ENCODE measurements around the gene RFK. TPM values are rescaled to one million over a fixed set of nuclear protein-coding genes. Genes with fewer than 3 reads are reported as not detected.

Gene RFK
- total RNA-seq, 4 donors from 2014 or later, result 18.0 to 48.3 (median 24.9) TPM

DNA sequence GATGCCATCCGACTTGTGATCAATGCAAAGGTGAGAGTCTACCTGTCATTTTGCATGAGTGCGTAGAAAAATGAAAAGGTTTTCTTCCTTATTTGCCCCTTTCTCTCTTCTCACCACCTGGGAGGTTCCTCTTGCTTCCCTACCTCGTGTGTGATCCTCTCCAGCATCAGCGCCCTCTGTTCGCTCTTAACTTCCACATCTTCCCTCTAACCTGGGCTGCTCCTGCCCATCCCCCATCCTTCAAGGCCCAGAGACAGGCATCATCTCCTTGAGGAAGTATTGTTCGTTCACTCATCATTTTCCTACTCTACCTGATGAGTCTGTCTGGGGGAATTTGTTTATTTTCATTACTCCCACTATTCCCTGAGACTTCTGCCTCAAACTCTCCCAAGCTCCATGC is 55.8 kb downstream of the RFK start:
- Histone ChIP-seq H3K9me3 (no peaks in the 10 kb centered on the region), H3K36me3 (peaks cover 0 to 16% (median 0%) of the 10 kb centered on the region in 3 donors), H3K4me3 (no peak overlapping the region), H3K4me1 (no peaks in the 10 kb centered on the region), H3K27me3 (no peaks in the 10 kb centered on the region), H3K27ac (no peak overlapping the region)
- TF ChIP-seq, protein P1, sequence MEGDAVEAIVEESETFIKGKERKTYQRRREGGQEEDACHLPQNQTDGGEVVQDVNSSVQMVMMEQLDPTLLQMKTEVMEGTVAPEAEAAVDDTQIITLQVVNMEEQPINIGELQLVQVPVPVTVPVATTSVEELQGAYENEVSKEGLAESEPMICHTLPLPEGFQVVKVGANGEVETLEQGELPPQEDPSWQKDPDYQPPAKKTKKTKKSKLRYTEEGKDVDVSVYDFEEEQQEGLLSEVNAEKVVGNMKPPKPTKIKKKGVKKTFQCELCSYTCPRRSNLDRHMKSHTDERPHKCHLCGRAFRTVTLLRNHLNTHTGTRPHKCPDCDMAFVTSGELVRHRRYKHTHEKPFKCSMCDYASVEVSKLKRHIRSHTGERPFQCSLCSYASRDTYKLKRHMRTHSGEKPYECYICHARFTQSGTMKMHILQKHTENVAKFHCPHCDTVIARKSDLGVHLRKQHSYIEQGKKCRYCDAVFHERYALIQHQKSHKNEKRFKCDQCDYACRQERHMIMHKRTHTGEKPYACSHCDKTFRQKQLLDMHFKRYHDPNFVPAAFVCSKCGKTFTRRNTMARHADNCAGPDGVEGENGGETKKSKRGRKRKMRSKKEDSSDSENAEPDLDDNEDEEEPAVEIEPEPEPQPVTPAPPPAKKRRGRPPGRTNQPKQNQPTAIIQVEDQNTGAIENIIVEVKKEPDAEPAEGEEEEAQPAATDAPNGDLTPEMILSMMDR (IDR thresholded peaks at IDR 0.05), result no peak
- no peak for TF ChIP-seq POLR2A (IDR thresholded peaks at IDR 0.05)
- DNase-seq, result no peak

DNA sequence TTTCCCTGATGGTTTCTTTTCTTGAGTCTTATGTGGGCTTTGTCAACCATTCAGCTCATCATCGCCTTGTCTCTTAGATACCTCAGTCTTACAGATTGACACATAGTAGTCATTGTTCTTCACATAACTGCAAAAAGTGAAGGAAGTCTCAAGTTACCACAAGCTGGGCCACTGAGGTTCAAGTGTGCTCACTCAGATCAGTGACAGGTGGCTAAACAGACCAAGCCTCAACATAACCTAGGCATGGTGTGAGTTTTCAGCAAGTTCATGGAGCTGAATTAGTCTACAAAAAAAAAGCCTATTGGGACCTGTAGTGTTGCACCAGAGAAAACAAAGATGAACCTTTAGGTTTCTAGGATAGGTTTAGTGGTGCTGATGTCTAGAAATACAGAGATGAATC is 58.2 kb downstream of the RFK start:
- no peak for DNase-seq
- no peak overlapping the region for H3K27ac ChIP-seq
- no peaks in the 10 kb centered on the region for H3K9me3 ChIP-seq
- H3K4me3 ChIP-seq, result no peak overlapping the region
- peaks cover 0 to 37% (median 0%) of the 10 kb centered on the region in 3 donors for H3K36me3 ChIP-seq
- no peaks in the 10 kb centered on the region for H3K27me3 ChIP-seq
- H3K4me1 ChIP-seq, result no peaks in the 10 kb centered on the region
- TF ChIP-seq, protein P1 (IDR thresholded peaks at IDR 0.05), result no peak
- TF ChIP-seq POLR2A (IDR thresholded peaks at IDR 0.05), result no peak

Other genes with a start within 250 kb of the RFK start
- 10 to 100 TPM; 38.8 to 68.1 (median 53.5) TPM for gene GCNT1, start 64.8 kb upstream of the RFK start, total RNA-seq

All from Peyer's patch (tissue), 4 donors.